ENCODE measurements around the gene HMG20A. TPM values are rescaled to one million over a fixed set of nuclear protein-coding genes. Genes with fewer than 3 reads are reported as not detected.

The HMG20A gene
- polyA plus RNA-seq, 1 donor from 2014 or later, result 52.2 TPM

GRCh38 chr15:77527831-77528231, 107.1 kb downstream of the HMG20A start:
- Histone ChIP-seq H3K27me3 (ENCODE audit: insufficient read depth, low read depth, low read length) (no peaks in the 10 kb centered on the region), H3K4me3 (ENCODE audit: low read length) (no peak overlapping the region), H3K36me3 (ENCODE audit: insufficient read depth, low read length) (no peaks in the 10 kb centered on the region), H3K9me2 (ENCODE audit: insufficient read depth, low read length) (no peaks in the 10 kb centered on the region), H4K20me1 (ENCODE audit: insufficient read depth) (no peaks in the 10 kb centered on the region), H3K79me2 (replicated peaks; ENCODE audit: insufficient read depth, low read length) (no peaks in the 10 kb centered on the region), H3F3A (ENCODE audit: insufficient read depth, low read length, poor library complexity, severe bottlenecking) (no peaks in the 10 kb centered on the region), H2AFZ (ENCODE audit: low read depth, low read length) (no peak overlapping the region), H3K9ac (ENCODE audit: low read length) (no peak overlapping the region), H3K9me3 (ENCODE audit: low read length) (no peaks in the 10 kb centered on the region), H3K4me2 (ENCODE audit: low read length) (no peak overlapping the region), H3K27ac (ENCODE audit: low read length) (no peak overlapping the region)
- TF ChIP-seq CTCF (IDR thresholded peaks at IDR 0.05; ENCODE audit: poor library complexity, severe bottlenecking), result no peak
- no peak for TF ChIP-seq EP300 (conservative IDR thresholded peaks at IDR 0.05; ENCODE audit: poor library complexity, severe bottlenecking)
- TF ChIP-seq MXI1 (conservative IDR thresholded peaks at IDR 0.05; ENCODE audit: poor library complexity, severe bottlenecking), result no peak
- no peak for TF ChIP-seq POLR2AphosphoS5 (IDR thresholded peaks at IDR 0.05)
- no peak for TF ChIP-seq RAD21 (conservative IDR thresholded peaks at IDR 0.05)
- no peak for TF ChIP-seq REST (IDR thresholded peaks at IDR 0.05; ENCODE audit: borderline replicate concordance)
- TF ChIP-seq EZH2 (IDR thresholded peaks at IDR 0.05; ENCODE audit: borderline replicate concordance, insufficient read depth, low read length, poor library complexity, severe bottlenecking), result no peak
- TF ChIP-seq SMC3 (conservative IDR thresholded peaks at IDR 0.05; ENCODE audit: poor library complexity), result no peak
- TF ChIP-seq TAF1 (IDR thresholded peaks at IDR 0.05; ENCODE audit: low read depth), result no peak

DNA sequence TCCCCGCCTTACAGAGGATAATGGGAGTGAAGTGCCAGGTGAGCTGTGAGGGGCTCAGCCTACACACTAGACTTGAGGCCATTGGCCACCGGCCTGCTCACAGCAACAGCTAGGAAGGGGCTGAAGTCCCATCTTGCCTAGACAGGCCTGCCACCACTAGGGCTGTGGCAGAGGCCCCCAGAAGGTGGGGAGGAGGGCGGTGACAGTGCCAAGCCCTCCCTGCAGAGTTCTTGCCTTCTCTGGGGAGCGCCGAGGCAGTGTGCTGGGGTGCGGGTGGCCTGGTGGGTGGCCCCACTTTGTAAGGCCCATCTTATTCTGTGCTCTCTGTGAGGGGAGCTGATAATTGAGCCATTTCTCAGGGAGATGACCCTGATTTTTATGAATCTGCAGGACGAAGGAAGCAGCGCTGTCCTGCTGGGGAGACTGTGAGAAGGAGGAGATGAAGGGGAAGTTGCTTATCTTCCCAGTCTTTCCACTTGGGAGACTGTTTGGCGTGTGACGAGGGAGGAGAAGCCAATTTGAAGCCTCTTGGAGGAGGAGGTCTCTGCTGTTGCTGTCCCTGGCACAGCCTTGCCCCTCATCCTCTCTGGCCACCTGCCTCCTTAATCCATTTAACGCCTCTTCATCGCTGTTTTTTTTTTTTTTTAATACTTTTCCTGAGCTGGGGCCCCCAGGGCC, 107.7 kb downstream of the HMG20A start:
- Histone ChIP-seq H3K9me2 (ENCODE audit: insufficient read depth, low read length) (no peaks in the 10 kb centered on the region), H3K36me3 (ENCODE audit: insufficient read depth, low read length) (no peaks in the 10 kb centered on the region), H3K27me3 (ENCODE audit: insufficient read depth, low read depth, low read length) (no peaks in the 10 kb centered on the region), H2AFZ (ENCODE audit: low read depth, low read length) (no peak overlapping the region), H3K9ac (ENCODE audit: low read length) (no peak overlapping the region), H3K9me3 (ENCODE audit: low read length) (no peaks in the 10 kb centered on the region), H3K79me2 (replicated peaks; ENCODE audit: insufficient read depth, low read length) (no peaks in the 10 kb centered on the region), H3F3A (ENCODE audit: insufficient read depth, low read length, poor library complexity, severe bottlenecking) (no peaks in the 10 kb centered on the region), H3K27ac (ENCODE audit: low read length) (no peak overlapping the region), H3K4me3 (ENCODE audit: low read length) (no peak overlapping the region), H3K4me2 (ENCODE audit: low read length) (no peak overlapping the region), H4K20me1 (ENCODE audit: insufficient read depth) (no peaks in the 10 kb centered on the region)
- TF ChIP-seq EP300 (conservative IDR thresholded peaks at IDR 0.05; ENCODE audit: poor library complexity, severe bottlenecking), result no peak
- no peak for TF ChIP-seq CTCF (IDR thresholded peaks at IDR 0.05; ENCODE audit: poor library complexity, severe bottlenecking)
- no peak for TF ChIP-seq EZH2 (IDR thresholded peaks at IDR 0.05; ENCODE audit: borderline replicate concordance, insufficient read depth, low read length, poor library complexity, severe bottlenecking)
- TF ChIP-seq REST (IDR thresholded peaks at IDR 0.05; ENCODE audit: borderline replicate concordance), result no peak
- no peak for TF ChIP-seq TAF1 (IDR thresholded peaks at IDR 0.05; ENCODE audit: low read depth)
- TF ChIP-seq POLR2AphosphoS5 (IDR thresholded peaks at IDR 0.05), result no peak
- no peak for TF ChIP-seq MXI1 (conservative IDR thresholded peaks at IDR 0.05; ENCODE audit: poor library complexity, severe bottlenecking)
- TF ChIP-seq SMC3 (conservative IDR thresholded peaks at IDR 0.05; ENCODE audit: poor library complexity), result no peak
- no peak for TF ChIP-seq RAD21 (conservative IDR thresholded peaks at IDR 0.05)
